GM23338 (cell line): ENCODE measurements around the gene CASTOR1. TPM values are rescaled to one million over a fixed set of nuclear protein-coding genes. Genes with fewer than 3 reads are reported as not detected.

ENCODE experiments used
- ATAC-seq: fragments of 200-7000 bp; cut with Tn5 transposase; 3 replicates; pipeline ENCODE4 v1.9.1; 2020
- DNase-seq: peaks from one replicate; pipeline ENCODE4 v3.0.0-alpha.2; 2015; ENCODE audit warnings: low spot score
- H2AFZ ChIP-seq: fragments of 200-600 bp; sonication (generic); 2 replicates; pipeline ENCODE4 v1.8.0; 2016; ENCODE audit warnings: antibody characterized with exemption, mild to moderate bottlenecking, moderate library complexity
- H3F3A ChIP-seq: fragments of 200-600 bp; sonication (generic); replicated peaks from 2 replicates; pipeline ENCODE4 v1.8.0; 2017; ENCODE audit warnings: antibody characterized with exemption, mixed run types, low read depth
- H3K27ac ChIP-seq: fragments of 200-600 bp; sonication (generic); 2 replicates; pipeline ENCODE4 v1.6.1; 2016; ENCODE audit warnings: low read depth
- H3K27me3 ChIP-seq: fragments of 200-600 bp; sonication (generic); 2 replicates; pipeline ENCODE4 v1.8.0; 2016; ENCODE audit warnings: mild to moderate bottlenecking, mixed run types, moderate library complexity; ENCODE audit not compliant: insufficient read depth
- H3K36me3 ChIP-seq: fragments of 200-600 bp; sonication (generic); 2 replicates; pipeline ENCODE4 v1.8.0; 2016; ENCODE audit warnings: mild to moderate bottlenecking; ENCODE audit not compliant: insufficient read depth
- H3K4me1 ChIP-seq: fragments of 200-600 bp; sonication (generic); 2 replicates; pipeline ENCODE4 v1.8.0; 2016; ENCODE audit warnings: mild to moderate bottlenecking, moderate library complexity; ENCODE audit not compliant: insufficient read depth
- H3K4me2 ChIP-seq: fragments of 200-600 bp; sonication (generic); 2 replicates; pipeline ENCODE4 v1.7.1; 2017; ENCODE audit warnings: mixed run types
- H3K4me3 ChIP-seq: fragments of 200-600 bp; sonication (generic); 2 replicates; pipeline ENCODE4 v1.6.1; 2016; ENCODE audit warnings: mixed run types
- H3K79me2 ChIP-seq: fragments of 200-600 bp; sonication (generic); replicated peaks from 2 replicates; pipeline ENCODE4 v1.8.0; 2017; ENCODE audit warnings: mild to moderate bottlenecking; ENCODE audit not compliant: insufficient read depth
- H3K9me2 ChIP-seq: fragments of 200-600 bp; sonication (generic); 2 replicates; pipeline ENCODE4 v1.8.0; 2017; ENCODE audit not compliant: insufficient read depth
- H4K20me1 ChIP-seq: fragments of 200-600 bp; sonication (generic); replicated peaks from 2 replicates; pipeline ENCODE4 v1.8.0; 2017; ENCODE audit warnings: mild to moderate bottlenecking; ENCODE audit not compliant: insufficient read depth
- H3K27ac Mint-ChIP-seq: 2 replicates; pipeline ENCODE4 v1.8.0; 2020; ENCODE audit warnings: inconsistent platforms, mild to moderate bottlenecking, moderate library complexity, mixed read lengths
- H3K27me3 Mint-ChIP-seq: 3 replicates; pipeline ENCODE4 v1.8.0; 2022; ENCODE audit warnings: low read depth, mild to moderate bottlenecking, moderate library complexity, mixed read lengths, inconsistent platforms; ENCODE audit not compliant: insufficient read depth, poor library complexity
- H3K36me3 Mint-ChIP-seq: 3 replicates; pipeline ENCODE4 v1.8.0; 2021; ENCODE audit warnings: low read depth, mild to moderate bottlenecking, inconsistent platforms, moderate library complexity, mixed read lengths
- H3K4me1 Mint-ChIP-seq: 3 replicates; pipeline ENCODE4 v1.8.0; 2020; ENCODE audit warnings: mild to moderate bottlenecking, inconsistent platforms, mixed read lengths
- H3K4me3 Mint-ChIP-seq: 3 replicates; pipeline ENCODE4 v1.8.0; 2021; ENCODE audit warnings: moderate library complexity, mild to moderate bottlenecking, inconsistent platforms, mixed read lengths
- H3K9me3 Mint-ChIP-seq: 3 replicates; pipeline ENCODE4 v1.8.0; 2020; ENCODE audit warnings: moderate library complexity, mild to moderate bottlenecking, inconsistent platforms, mixed read lengths
- CTCF ChIP-seq, 2 experiments: fragments of 200-600 bp in 1 of 2; sonication (generic) in 1 of 2; conservative IDR thresholded peaks; 2 replicates each; pipeline versions ENCODE4 v1.5.1 to v1.6.1; 2016 to 2017; ENCODE audit warnings: antibody characterized with exemption in 2 of 2, low read depth in 2 of 2, mild to moderate bottlenecking in 2 of 2, moderate library complexity in 1 of 2
- ETS1 ChIP-seq: IDR thresholded peaks from 2 replicates; pipeline ENCODE4 v1.6.1; 2016; ENCODE audit warnings: antibody characterized with exemption
- EZH2 ChIP-seq: fragments of 200-600 bp; sonication (generic); IDR thresholded peaks from one replicate; pipeline ENCODE4 v1.8.0; 2017; ENCODE audit warnings: antibody characterized with exemption, mild to moderate bottlenecking, low read depth; ENCODE audit not compliant: unreplicated experiment
- POLR2AphosphoS5 ChIP-seq: IDR thresholded peaks from 2 replicates; pipeline ENCODE4 v1.6.1; 2016; ENCODE audit warnings: antibody characterized with exemption, low read depth
- REST ChIP-seq: IDR thresholded peaks from one replicate; pipeline ENCODE4 v1.6.1; 2018; ENCODE audit warnings: antibody characterized with exemption; ENCODE audit not compliant: unreplicated experiment
- STAT1 ChIP-seq: IDR thresholded peaks from one replicate; pipeline ENCODE4 v1.6.1; 2016; ENCODE audit warnings: antibody characterized with exemption; ENCODE audit not compliant: unreplicated experiment
- polyA plus RNA-seq: library from polyadenylated mRNA; unstranded; fragments of >200 nt; fragmentation: Nextera tagmentation; extraction: Ambion mirVana; gene quantifications from 2 replicates; pipeline ENCODE4 v1.2.1, GENCODE V29; 2016
- total RNA-seq: library from RNA; depleted of rRNA; stranded (reverse); fragments of >200 nt; shearing (Covaris generic); gene quantifications from 2 replicates; pipeline ENCODE4 v1.2.3, GENCODE V29; 2014

CASTOR1 gene
- total and polyA plus RNA-seq, 2 experiments from 2014 or later, result 11.3 to 23.2 TPM

GRCh38 chr22:30250039-30250565 is 39.2 kb downstream of the CASTOR1 start:
- Histone ChIP-seq H3F3A (no peaks in the 10 kb centered on the region), H3K27ac (no peak overlapping the region), H3K36me3 (no peaks in the 10 kb centered on the region), H3K27me3 (no peaks in the 10 kb centered on the region), H3K9me2 (no peaks in the 10 kb centered on the region), H2AFZ (no peak overlapping the region), H3K4me3 (no peak overlapping the region), H3K79me2 (no peaks in the 10 kb centered on the region), H3K4me2 (no peak overlapping the region), H4K20me1 (no peaks in the 10 kb centered on the region), H3K4me1 (peaks cover 18% of the 10 kb centered on the region)
- no peak for DNase-seq
- ATAC-seq, result no peak
- Mint-ChIP-seq H3K9me3 (no peaks in the 10 kb centered on the region), H3K4me1 (peaks cover 35% of the 10 kb centered on the region), H3K27ac (no peak overlapping the region), H3K27me3 (peaks cover 13% of the 10 kb centered on the region), H3K4me3 (no peak overlapping the region), H3K36me3 (no peaks in the 10 kb centered on the region; the same call in 2 of the 3 replicates)
- TF ChIP-seq EZH2, result no peak
- no peak for TF ChIP-seq CTCF (conservative IDR thresholded peaks at IDR 0.05; ENCODE audit: low read depth in 2 of 2)
- no peak for TF ChIP-seq REST
- TF ChIP-seq ETS1, result no peak
- TF ChIP-seq STAT1, result no peak
- no peak for TF ChIP-seq POLR2AphosphoS5
